NCI-H2196 treated with DMSO at 0.1 percent for 48 hours (cell line): ENCODE measurements around the gene TMCO4.
A peak's percentile ranks its signal among the peaks of the same experiment; 100 is the strongest.

Experiments
- DNase-seq: peaks from one replicate; lab custom pipeline; 2025; ENCODE audit not compliant: unreplicated experiment; lab: John Stamatoyannopoulos, UW

The TMCO4 gene

GRCh38 chr1:19776933-19777332 lies 22.8 kb downstream of the TMCO4 start:
- DNase-seq: no peak

GRCh38 chr1:19776287-19776686 lies 23.4 kb downstream of the TMCO4 start:
- no peak for DNase-seq

GRCh38 chr1:19775831-19776230 lies 23.9 kb downstream of the TMCO4 start:
- DNase-seq: no peak

- DNase-seq: no peak
These were observed 24.4 kb downstream of the TMCO4 start for GRCh38 chr1:19775317-19775716.

- DNase-seq: no peak
These were observed 25.4 kb downstream of the TMCO4 start for GRCh38 chr1:19774180-19774785.

- no peak for DNase-seq
These were observed 26.2 kb downstream of the TMCO4 start for GRCh38 chr1:19773485-19773884.

GRCh38 chr1:19772053-19772452 lies 27.7 kb downstream of the TMCO4 start:
- DNase-seq: no peak

GRCh38 chr1:19771350-19771749 lies 28.4 kb downstream of the TMCO4 start:
- no peak for DNase-seq

GRCh38 chr1:19770436-19771190 lies 29.1 kb downstream of the TMCO4 start:
- DNase-seq: peak; percentile 15

GRCh38 chr1:19769211-19769932 lies 30.3 kb downstream of the TMCO4 start:
- no peak for DNase-seq

GRCh38 chr1:19768353-19769210 lies 31.1 kb downstream of the TMCO4 start:
- DNase-seq: no peak

GRCh38 chr1:19765623-19766022 lies 34.1 kb downstream of the TMCO4 start:
- DNase-seq: no peak

- DNase-seq: no peak
These were observed 34.9 kb downstream of the TMCO4 start for GRCh38 chr1:19764848-19765247.

- peak; percentile 14 for DNase-seq
These were observed 37.4 kb downstream of the TMCO4 start for GRCh38 chr1:19762175-19762779.

GRCh38 chr1:19759740-19760089 lies 40.0 kb downstream of the TMCO4 start:
- DNase-seq: no peak

GRCh38 chr1:19758227-19758830 lies 41.4 kb downstream of the TMCO4 start:
- DNase-seq: no peak

GRCh38 chr1:19757641-19758040 lies 42.1 kb downstream of the TMCO4 start:
- DNase-seq: no peak

- DNase-seq: no peak
These were observed 43.2 kb downstream of the TMCO4 start for GRCh38 chr1:19756480-19756879.

GRCh38 chr1:19754482-19754881 lies 45.2 kb downstream of the TMCO4 start:
- no peak for DNase-seq

GRCh38 chr1:19752083-19752696 lies 47.5 kb downstream of the TMCO4 start:
- no peak for DNase-seq
